ENCODE data around the gene ID3. TPM values are rescaled to one million over a fixed set of nuclear protein-coding genes. Genes with fewer than 3 reads are reported as not detected.

ID3 gene
- total and polyA plus RNA-seq, 9 of the 15 experiments (the other 6 are each of a cell fraction or from before 2014, with no cell fraction given): 6.8 to 59.8 (median 23.5) TPM

DNA sequence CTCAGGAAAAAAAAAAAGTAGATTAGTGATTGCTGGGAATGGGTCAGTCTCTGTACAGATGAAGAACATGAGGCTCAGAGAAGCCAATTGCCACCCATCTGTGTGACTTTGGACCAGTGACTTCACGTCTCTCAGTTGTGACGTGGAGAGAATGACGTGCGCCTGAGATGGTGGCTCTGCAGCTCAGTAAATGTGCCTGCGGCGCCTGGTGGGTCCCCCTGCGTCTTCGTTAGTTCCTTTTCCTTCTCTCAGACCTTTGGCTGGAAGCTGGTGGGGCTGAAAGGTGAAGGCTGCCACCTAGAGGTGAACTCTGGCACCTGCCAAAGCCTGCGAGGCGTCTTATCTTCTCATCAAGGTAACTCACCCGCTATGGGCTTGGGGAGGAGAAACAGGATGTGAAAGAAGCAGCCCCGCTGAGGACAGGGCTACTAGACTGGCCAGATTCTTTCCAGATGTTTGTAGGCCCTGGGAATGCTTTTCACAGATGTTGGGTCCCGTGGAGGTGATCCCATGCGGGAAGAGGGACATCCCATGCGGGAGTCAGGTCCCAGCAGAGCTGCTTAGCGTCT, 19.5 kb downstream of the ID3 start (continued):
- TF ChIP-seq CEBPG (CRISPR knock-in tag; IDR thresholded peaks at IDR 0.05) (no peak), CEBPG (tag; conservative IDR thresholded peaks at IDR 0.05 in 1 of 2, IDR thresholded peaks at IDR 0.05 in 1 of 2) (no peak), PHF21A (IDR thresholded peaks at IDR 0.05; ENCODE audit: borderline replicate concordance, low read depth) (peak; percentile 99), ZNF263 (CRISPR knock-in tag; IDR thresholded peaks at IDR 0.05; ENCODE audit: borderline replicate concordance) (peak; percentile 30; the same call in 1 of the 2 replicates), RBM25 (IDR thresholded peaks at IDR 0.05; ENCODE audit: low read depth, low read length, severe bottlenecking) (no peak), ZZZ3 (IDR thresholded peaks at IDR 0.05) (no peak), NFXL1 (CRISPR knock-in tag; IDR thresholded peaks at IDR 0.05) (no peak), CREB1 (IDR thresholded peaks at IDR 0.05) (peak; percentile 97), CREB1 (CRISPR knock-in tag; IDR thresholded peaks at IDR 0.05) (peak; percentile 96), HDAC1 (IDR thresholded peaks at IDR 0.05) (peak in 1 of 2 experiments; percentile 57; a peak in 1 of 4 replicates), NUFIP1 (IDR thresholded peaks at IDR 0.05; ENCODE audit: partially characterized antibody) (no peak), TSC22D4 (tag; IDR thresholded peaks at IDR 0.05) (no peak), ZNF316 (IDR thresholded peaks at IDR 0.05) (peak; percentile 85), YY1 (IDR thresholded peaks at IDR 0.05; ENCODE audit: borderline replicate concordance in 1 of 3, control insufficient read depth in 1 of 3, extremely low read depth in 1 of 3, insufficient read depth in 3 of 3, insufficient read length in 1 of 3, insufficient replicate concordance in 2 of 3, low read depth in 1 of 3, low read length in 2 of 3) (peak in 2 of 3 experiments; percentile 57 to 81), NBN (IDR thresholded peaks at IDR 0.05; ENCODE audit: low read depth) (peak; percentile 93)
- TF ChIP-seq, protein P1, sequence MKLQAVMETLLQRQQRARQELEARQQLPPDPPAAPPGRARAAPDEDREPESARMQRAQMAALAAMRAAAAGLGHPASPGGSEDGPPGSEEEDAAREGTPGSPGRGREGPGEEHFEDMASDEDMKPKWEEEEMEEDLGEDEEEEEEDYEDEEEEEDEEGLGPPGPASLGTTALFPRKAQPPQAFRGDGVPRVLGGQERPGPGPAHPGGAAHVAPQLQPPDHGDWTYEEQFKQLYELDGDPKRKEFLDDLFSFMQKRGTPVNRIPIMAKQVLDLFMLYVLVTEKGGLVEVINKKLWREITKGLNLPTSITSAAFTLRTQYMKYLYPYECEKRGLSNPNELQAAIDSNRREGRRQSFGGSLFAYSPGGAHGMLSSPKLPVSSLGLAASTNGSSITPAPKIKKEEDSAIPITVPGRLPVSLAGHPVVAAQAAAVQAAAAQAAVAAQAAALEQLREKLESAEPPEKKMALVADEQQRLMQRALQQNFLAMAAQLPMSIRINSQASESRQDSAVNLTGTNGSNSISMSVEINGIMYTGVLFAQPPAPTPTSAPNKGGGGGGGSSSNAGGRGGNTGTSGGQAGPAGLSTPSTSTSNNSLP (IDR thresholded peaks at IDR 0.05; ENCODE audit: borderline replicate concordance, low read depth, low read length): peak; percentile 88; the same call in 1 of the 2 replicates
- TF ChIP-seq, protein P2, sequence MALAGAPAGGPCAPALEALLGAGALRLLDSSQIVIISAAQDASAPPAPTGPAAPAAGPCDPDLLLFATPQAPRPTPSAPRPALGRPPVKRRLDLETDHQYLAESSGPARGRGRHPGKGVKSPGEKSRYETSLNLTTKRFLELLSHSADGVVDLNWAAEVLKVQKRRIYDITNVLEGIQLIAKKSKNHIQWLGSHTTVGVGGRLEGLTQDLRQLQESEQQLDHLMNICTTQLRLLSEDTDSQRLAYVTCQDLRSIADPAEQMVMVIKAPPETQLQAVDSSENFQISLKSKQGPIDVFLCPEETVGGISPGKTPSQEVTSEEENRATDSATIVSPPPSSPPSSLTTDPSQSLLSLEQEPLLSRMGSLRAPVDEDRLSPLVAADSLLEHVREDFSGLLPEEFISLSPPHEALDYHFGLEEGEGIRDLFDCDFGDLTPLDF (CRISPR knock-in tag; IDR thresholded peaks at IDR 0.05): peak; percentile 63; the same call in 1 of the 2 replicates
- TF ChIP-seq, protein P3, sequence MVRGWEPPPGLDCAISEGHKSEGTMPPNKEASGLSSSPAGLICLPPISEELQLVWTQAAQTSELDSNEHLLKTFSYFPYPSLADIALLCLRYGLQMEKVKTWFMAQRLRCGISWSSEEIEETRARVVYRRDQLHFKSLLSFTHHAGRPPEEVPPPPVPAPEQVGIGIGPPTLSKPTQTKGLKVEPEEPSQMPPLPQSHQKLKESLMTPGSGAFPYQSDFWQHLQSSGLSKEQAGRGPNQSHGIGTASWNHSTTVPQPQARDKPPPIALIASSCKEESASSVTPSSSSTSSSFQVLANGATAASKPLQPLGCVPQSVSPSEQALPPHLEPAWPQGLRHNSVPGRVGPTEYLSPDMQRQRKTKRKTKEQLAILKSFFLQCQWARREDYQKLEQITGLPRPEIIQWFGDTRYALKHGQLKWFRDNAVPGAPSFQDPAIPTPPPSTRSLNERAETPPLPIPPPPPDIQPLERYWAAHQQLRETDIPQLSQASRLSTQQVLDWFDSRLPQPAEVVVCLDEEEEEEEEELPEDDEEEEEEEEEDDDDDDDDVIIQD (CRISPR knock-in tag; IDR thresholded peaks at IDR 0.05): no peak
- TF ChIP-seq, protein P4, sequence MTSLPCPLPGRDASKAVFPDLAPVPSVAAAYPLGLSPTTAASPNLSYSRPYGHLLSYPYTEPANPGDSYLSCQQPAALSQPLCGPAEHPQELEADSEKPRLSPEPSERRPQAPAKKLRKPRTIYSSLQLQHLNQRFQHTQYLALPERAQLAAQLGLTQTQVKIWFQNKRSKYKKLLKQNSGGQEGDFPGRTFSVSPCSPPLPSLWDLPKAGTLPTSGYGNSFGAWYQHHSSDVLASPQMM (CRISPR knock-in tag; IDR thresholded peaks at IDR 0.05): no peak
- TF ChIP-seq, protein P5, sequence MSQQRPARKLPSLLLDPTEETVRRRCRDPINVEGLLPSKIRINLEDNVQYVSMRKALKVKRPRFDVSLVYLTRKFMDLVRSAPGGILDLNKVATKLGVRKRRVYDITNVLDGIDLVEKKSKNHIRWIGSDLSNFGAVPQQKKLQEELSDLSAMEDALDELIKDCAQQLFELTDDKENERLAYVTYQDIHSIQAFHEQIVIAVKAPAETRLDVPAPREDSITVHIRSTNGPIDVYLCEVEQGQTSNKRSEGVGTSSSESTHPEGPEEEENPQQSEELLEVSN (IDR thresholded peaks at IDR 0.05; ENCODE audit: borderline replicate concordance in 1 of 2, extremely low read depth in 1 of 2, insufficient read depth in 1 of 2, insufficient read length in 1 of 2, low read depth in 1 of 2, low read length in 1 of 2, poor library complexity in 1 of 2, severe bottlenecking in 1 of 2): peak; percentile 55 to 65
